Prostate gland (tissue), 2 donors: ENCODE measurements around the gene ZNF503. TPM values are rescaled to one million over a fixed set of nuclear protein-coding genes. Genes with fewer than 3 reads are reported as not detected.
A peak's percentile ranks its signal among the peaks of the same experiment; 100 is the strongest.

Experiments used
- DNase-seq: peaks from one replicate; pipeline ENCODE4 v3.0.0-alpha.2; 2019; ENCODE audit warnings: low spot score
- H3K27ac ChIP-seq, 2 donors: fragments of 200-600 bp; sonication (generic); 2 replicates each; pipeline ENCODE4 v1.5.1; 2017 to 2019
- H3K27me3 ChIP-seq: fragments of 200-600 bp; sonication (generic); replicated peaks from 2 replicates; pipeline ENCODE4 v1.5.1; 2019; ENCODE audit not compliant: insufficient read depth
- H3K36me3 ChIP-seq, 2 donors: fragments of 200-600 bp; sonication (generic); 1 replicate in 1 of 2; 2 replicates in 1 of 2; pipeline versions ENCODE4 v1.5.1 to v1.8.1; 2017 to 2019
- H3K4me1 ChIP-seq: fragments of 200-600 bp; sonication (generic); replicated peaks from 2 replicates; pipeline ENCODE4 v1.5.1; 2019
- H3K4me3 ChIP-seq, 2 donors: fragments of 200-600 bp; sonication (generic); 2 replicates each; pipeline ENCODE4 v1.5.1; 2017 to 2019
- H3K9me3 ChIP-seq: fragments of 200-600 bp; sonication (generic); 2 replicates; pipeline ENCODE4 v1.5.1; 2017
- POLR2A ChIP-seq: fragments of 450-650 bp; IDR thresholded peaks from one replicate; pipeline ENCODE4 v1.6.1; 2016; ENCODE audit warnings: antibody characterized with exemption, mild to moderate bottlenecking
- POLR2AphosphoS5 ChIP-seq: sonication (generic); formaldehyde crosslinking; IDR thresholded peaks from one replicate; pipeline ENCODE4 v1.6.1; 2017; ENCODE audit warnings: antibody characterized with exemption
- WGBS: methylation state at CpG from one replicate; pipeline ENCODE4 v1.1.5; 2018; 5-methylcytosine and 5-hydroxymethylcytosine counted together
- intact Hi-C: fragments of 100-400 bp; cut with DNase I; formaldehyde crosslinking; loops from one replicate; pipeline ENCODE4 v1.14.2; 2022
- total RNA-seq, 2 donors: library from RNA; depleted of rRNA; stranded (reverse); fragments of >200 nt; gene quantifications; one replicate each; pipeline ENCODE4 v1.1.0, GENCODE V29; 2016
- TF ChIP-seq, protein P1 (sequence below), 4 experiments: fragments of 200-600 bp in 2 of 4; fragments of 450-650 bp in 2 of 4; sonication (generic) in 2 of 4; IDR thresholded peaks; 1 replicate in 3 of 4; 2 replicates in 1 of 4; pipeline ENCODE4 v1.5.1; 2016 to 2019; ENCODE audit warnings: antibody characterized with exemption in 4 of 4, mild to moderate bottlenecking in 2 of 4, moderate library complexity in 2 of 4

Gene ZNF503
- total RNA-seq, 2 donors from 2014 or later = 23.9 to 33.7 TPM

DNA sequence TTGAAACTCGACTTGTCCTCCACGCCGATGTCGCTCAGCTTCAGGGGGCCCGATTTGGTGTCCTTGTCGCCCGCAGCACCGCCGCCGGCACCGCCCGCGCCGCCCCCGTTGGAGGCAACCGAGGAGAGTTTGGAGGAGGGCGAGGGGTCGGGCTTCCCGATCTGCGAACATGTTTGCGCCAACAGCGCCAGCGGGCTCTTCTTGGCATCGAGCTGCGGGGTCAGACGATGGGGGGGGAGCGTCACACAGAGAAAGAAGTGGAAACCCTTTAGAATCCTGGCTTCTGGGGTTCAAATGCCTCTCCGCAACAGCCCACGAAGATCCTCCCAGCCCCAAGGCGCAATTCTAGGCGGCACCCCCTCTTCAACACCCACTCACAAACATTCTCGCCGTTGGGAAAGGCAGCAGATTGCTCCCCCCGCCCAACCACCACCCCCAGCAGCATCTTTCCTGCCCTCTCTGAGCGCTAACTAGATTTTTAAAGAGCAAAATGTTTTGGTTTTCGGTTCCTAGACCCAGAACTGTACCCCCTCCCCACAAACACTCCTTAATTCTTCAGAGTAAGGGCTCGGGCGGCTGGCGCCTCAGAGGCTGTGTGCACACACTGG, 1.3 kb downstream of the ZNF503 start:
- WGBS = under 1% methylated on average over 39 of the region's 39 CpGs
- H3K4me3 ChIP-seq = peak overlapping the region; percentile 98 to 100
- H3K27ac ChIP-seq = peak overlapping the region; percentile 98 to 99
- peaks cover 2% of the 10 kb centered on the region for H3K4me1 ChIP-seq
- H3K27me3 ChIP-seq = no peaks in the 10 kb centered on the region
- peaks cover 0 to 14% of the 10 kb centered on the region in 2 donors for H3K36me3 ChIP-seq
- no peaks in the 10 kb centered on the region for H3K9me3 ChIP-seq
- no peak for DNase-seq
- intact Hi-C loops = loop anchor here (2.0 to 10.0 kb wide), 7 partner anchors 262 to 1705 kb away; no protein-coding TSS in a partner anchor
- TF ChIP-seq POLR2AphosphoS5 = no peak
- TF ChIP-seq, protein P1, sequence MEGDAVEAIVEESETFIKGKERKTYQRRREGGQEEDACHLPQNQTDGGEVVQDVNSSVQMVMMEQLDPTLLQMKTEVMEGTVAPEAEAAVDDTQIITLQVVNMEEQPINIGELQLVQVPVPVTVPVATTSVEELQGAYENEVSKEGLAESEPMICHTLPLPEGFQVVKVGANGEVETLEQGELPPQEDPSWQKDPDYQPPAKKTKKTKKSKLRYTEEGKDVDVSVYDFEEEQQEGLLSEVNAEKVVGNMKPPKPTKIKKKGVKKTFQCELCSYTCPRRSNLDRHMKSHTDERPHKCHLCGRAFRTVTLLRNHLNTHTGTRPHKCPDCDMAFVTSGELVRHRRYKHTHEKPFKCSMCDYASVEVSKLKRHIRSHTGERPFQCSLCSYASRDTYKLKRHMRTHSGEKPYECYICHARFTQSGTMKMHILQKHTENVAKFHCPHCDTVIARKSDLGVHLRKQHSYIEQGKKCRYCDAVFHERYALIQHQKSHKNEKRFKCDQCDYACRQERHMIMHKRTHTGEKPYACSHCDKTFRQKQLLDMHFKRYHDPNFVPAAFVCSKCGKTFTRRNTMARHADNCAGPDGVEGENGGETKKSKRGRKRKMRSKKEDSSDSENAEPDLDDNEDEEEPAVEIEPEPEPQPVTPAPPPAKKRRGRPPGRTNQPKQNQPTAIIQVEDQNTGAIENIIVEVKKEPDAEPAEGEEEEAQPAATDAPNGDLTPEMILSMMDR (IDR thresholded peaks at IDR 0.05) = peak in 1 of 4 experiments; percentile 1

DNA sequence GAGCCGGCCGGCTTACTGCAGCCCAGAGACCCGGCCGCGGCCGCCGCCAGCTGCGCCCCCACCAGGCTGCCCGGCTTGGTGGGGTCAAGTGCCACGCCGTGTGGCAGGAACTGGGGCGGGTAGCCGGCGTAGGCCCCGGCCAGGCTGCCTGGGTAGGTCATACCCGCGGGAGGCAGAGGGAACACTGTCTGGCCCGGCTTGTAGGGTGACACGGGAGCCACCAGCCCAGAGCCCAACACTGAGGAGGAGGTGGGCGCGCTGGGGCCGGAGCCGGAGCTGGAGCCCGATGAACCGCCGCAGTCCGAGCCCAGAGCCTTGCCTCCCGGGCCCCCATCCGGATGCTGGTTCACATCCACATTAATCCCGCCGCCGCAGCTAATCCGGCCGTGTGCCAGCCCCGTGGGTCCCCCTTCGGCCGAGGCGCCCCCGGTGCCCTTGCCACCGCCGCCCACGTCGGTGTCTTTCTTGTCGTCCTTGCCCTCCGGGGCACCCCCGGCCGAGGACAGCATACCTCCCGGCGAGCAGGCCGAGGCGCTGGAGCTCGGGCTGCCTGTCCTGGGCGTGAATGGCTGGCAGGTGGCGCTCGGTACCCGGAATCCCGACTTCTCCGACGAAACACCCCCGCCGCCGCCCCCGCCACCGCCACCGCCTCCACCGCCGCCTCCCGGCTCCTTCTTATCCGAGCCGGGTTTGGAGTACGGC, 2.0 kb downstream of the ZNF503 start:
- Histone ChIP-seq H3K9me3 (no peaks in the 10 kb centered on the region), H3K27me3 (no peaks in the 10 kb centered on the region), H3K4me1 (peaks cover 3% of the 10 kb centered on the region), H3K36me3 (peaks cover 0 to 14% of the 10 kb centered on the region in 2 donors), H3K4me3 (peak overlapping the region; percentile 98 to 100), H3K27ac (peak overlapping the region; percentile 98 to 99)
- WGBS = under 1% methylated on average over 49 of the region's 71 CpGs
- intact Hi-C loops = loop anchor here (2.0 to 10.0 kb wide), 9 partner anchors 263 to 1705 kb away; no protein-coding TSS in a partner anchor
- no peak for TF ChIP-seq POLR2A
- TF ChIP-seq, protein P1 (IDR thresholded peaks at IDR 0.05) = peak; percentile 33 to 56 (median 54)
- peak; percentile 86 for DNase-seq

GRCh38 chr10:75398692-75399460, 2.7 kb downstream of the ZNF503 start:
- Histone ChIP-seq H3K4me1 (peaks cover 5% of the 10 kb centered on the region), H3K27me3 (no peaks in the 10 kb centered on the region), H3K27ac (peak overlapping the region; percentile 98 to 99), H3K4me3 (peak overlapping the region; percentile 98 to 100), H3K36me3 (peaks cover 0 to 14% of the 10 kb centered on the region in 2 donors), H3K9me3 (no peaks in the 10 kb centered on the region)
- TF ChIP-seq POLR2AphosphoS5 (peak; percentile 15), POLR2A (no peak)
- DNase-seq = peak; percentile 22
- 6% methylated on average over 68 of the region's 76 CpGs for WGBS
- intact Hi-C loops = loop anchor here (5.0 to 10.0 kb wide), 2 partner anchors 516 to 843 kb away; no protein-coding TSS in a partner anchor

DNA sequence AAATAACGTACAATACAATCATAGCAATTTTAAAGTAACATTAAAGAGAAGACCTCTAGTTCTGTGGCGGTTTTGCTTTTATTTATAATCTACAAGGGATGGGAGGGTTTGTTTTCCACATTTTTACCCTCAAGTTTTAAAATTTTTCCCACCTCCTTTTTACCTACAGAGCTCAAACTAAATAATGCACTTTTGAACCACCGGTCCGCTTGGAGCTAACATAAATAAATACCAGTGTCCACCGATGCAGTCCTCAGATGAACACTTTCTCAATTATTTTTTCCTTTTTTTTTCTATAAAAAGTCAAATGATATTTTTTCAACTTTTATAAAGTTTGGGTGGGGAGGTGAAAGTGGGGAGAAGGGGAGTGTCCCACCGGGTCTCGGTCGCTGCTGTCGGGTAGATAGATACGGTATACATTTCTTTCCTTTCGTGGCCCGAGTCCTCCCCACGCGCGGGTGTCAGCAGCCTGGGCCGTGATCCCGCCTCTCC, 3.3 kb downstream of the ZNF503 start:
- H3K36me3 ChIP-seq = peaks cover 0 to 14% of the 10 kb centered on the region in 2 donors
- H3K9me3 ChIP-seq = no peaks in the 10 kb centered on the region
- H3K4me1 ChIP-seq = peaks cover 5% of the 10 kb centered on the region
- no peaks in the 10 kb centered on the region for H3K27me3 ChIP-seq
- TF ChIP-seq POLR2A = no peak
- TF ChIP-seq, protein P1 (IDR thresholded peaks at IDR 0.05) = no peak
- no peak for TF ChIP-seq POLR2AphosphoS5
- DNase-seq = no peak
- intact Hi-C loops = loop anchor here (5.0 to 10.0 kb wide), 2 partner anchors 517 to 844 kb away; no protein-coding TSS in a partner anchor
- H3K4me3 ChIP-seq = peak overlapping the region; percentile 98 to 100
- H3K27ac ChIP-seq = peak overlapping the region; percentile 98 to 99
- 3% methylated on average over 17 of the region's 17 CpGs for WGBS
